Measurements from ENCODE around the gene EEA1.

EEA1 gene

DNA sequence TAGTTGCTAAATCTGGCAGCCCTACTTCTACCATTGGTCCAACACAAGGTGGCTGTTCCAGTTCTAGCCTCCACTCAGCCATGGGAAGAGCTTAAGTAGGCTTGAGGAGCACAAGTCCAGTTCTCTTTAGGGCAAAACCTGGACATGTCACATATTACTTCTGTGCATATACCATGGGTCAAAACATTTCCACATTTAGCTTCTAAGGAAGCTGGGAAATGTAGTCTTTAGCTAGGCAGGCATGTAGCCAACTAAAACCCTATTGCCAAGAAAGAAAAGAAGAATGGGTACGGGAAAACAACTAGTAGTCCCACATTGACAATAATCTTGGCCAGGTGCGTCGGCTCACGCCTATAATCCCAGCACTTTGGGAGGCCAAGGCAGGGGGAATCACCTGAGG, 20.9 kb upstream of the EEA1 start:
- no peak overlapping the region for H3K4me3 ChIP-seq (ENCODE audit: low read depth, low read length)
- TF ChIP-seq, protein P1, sequence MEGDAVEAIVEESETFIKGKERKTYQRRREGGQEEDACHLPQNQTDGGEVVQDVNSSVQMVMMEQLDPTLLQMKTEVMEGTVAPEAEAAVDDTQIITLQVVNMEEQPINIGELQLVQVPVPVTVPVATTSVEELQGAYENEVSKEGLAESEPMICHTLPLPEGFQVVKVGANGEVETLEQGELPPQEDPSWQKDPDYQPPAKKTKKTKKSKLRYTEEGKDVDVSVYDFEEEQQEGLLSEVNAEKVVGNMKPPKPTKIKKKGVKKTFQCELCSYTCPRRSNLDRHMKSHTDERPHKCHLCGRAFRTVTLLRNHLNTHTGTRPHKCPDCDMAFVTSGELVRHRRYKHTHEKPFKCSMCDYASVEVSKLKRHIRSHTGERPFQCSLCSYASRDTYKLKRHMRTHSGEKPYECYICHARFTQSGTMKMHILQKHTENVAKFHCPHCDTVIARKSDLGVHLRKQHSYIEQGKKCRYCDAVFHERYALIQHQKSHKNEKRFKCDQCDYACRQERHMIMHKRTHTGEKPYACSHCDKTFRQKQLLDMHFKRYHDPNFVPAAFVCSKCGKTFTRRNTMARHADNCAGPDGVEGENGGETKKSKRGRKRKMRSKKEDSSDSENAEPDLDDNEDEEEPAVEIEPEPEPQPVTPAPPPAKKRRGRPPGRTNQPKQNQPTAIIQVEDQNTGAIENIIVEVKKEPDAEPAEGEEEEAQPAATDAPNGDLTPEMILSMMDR (IDR thresholded peaks at IDR 0.05; ENCODE audit: borderline replicate concordance, insufficient read depth, low read depth, low read length) = no peak

DNA sequence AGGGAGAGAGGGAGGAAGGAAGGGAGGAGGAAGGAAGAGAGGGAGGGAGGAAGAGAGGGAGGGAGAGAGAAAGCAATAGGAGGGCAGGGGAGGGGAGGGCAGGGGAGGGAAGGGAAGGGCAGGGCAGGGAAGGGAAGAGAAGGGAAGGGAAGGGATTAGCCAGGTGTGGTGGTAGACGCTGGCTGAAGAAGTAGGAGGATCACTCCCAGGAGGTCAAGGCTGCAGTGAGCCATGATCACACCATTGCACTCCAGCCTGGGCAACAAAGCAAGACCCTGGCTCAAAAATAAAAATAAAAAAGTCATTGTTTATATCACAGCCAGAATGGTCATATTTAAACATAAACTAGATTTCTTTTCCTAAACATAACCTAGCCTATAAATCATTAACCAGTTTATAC, 20.4 kb upstream of the EEA1 start:
- no peak overlapping the region for H3K4me3 ChIP-seq (ENCODE audit: low read depth, low read length)
- TF ChIP-seq, protein P1 (IDR thresholded peaks at IDR 0.05; ENCODE audit: borderline replicate concordance, insufficient read depth, low read depth, low read length) = no peak

DNA sequence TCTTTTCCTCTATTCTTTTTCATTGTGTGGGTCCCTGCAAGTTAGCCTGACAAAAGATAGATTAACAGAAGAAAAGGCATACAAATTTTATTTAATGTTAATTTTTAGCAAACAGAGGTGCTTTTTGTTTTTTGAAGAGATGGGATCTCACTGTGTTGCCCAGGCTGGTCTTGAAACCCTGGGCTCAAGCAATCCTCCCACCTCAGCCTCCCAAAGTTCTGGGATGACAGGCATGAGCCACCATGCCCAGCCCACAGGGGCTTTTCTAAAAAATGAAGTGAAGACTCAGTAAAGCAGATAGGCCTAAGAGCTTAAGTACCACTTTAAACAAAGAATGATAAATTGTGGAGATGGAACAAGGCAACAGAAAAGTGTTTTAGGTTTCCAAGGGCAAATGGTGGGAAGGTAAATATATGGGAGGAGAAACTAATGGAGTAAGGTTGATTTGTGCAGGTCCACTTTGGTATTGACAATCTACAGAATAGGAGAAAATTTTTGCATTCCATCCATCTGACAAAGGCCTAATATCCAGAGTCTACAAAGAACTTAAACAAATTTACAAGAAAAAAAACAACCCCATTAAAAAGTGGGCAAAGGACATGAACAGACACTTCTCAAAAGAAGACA, 18.6 kb upstream of the EEA1 start:
- no peak overlapping the region for H3K4me3 ChIP-seq (ENCODE audit: low read depth, low read length)
- TF ChIP-seq, protein P1 (IDR thresholded peaks at IDR 0.05; ENCODE audit: borderline replicate concordance, insufficient read depth, low read depth, low read length) = no peak

GRCh38 chr12:92945659-92946220, 16.6 kb upstream of the EEA1 start:
- H3K4me3 ChIP-seq (ENCODE audit: low read depth, low read length) = no peak overlapping the region
- TF ChIP-seq, protein P1 (IDR thresholded peaks at IDR 0.05; ENCODE audit: borderline replicate concordance, insufficient read depth, low read depth, low read length) = no peak

- TF ChIP-seq, protein P1 (IDR thresholded peaks at IDR 0.05; ENCODE audit: borderline replicate concordance, insufficient read depth, low read depth, low read length) = no peak; the same call in 1 of the 2 replicates
- H3K4me3 ChIP-seq (ENCODE audit: low read depth, low read length) = no peak overlapping the region
Measured at GRCh38 chr12:92943482-92944250, 14.6 kb upstream of the EEA1 start.

GRCh38 chr12:92942905-92943304, 13.8 kb upstream of the EEA1 start:
- no peak overlapping the region for H3K4me3 ChIP-seq (ENCODE audit: low read depth, low read length)
- TF ChIP-seq, protein P1 (IDR thresholded peaks at IDR 0.05; ENCODE audit: borderline replicate concordance, insufficient read depth, low read depth, low read length) = no peak
